ENCODE results near the gene TMEM201.
"Not testable (repeated sequence)": the region's sequence is repeated elsewhere in the genome, so short reads cannot be mapped to it uniquely, and the experiment has no call there.

TMEM201 gene

DNA sequence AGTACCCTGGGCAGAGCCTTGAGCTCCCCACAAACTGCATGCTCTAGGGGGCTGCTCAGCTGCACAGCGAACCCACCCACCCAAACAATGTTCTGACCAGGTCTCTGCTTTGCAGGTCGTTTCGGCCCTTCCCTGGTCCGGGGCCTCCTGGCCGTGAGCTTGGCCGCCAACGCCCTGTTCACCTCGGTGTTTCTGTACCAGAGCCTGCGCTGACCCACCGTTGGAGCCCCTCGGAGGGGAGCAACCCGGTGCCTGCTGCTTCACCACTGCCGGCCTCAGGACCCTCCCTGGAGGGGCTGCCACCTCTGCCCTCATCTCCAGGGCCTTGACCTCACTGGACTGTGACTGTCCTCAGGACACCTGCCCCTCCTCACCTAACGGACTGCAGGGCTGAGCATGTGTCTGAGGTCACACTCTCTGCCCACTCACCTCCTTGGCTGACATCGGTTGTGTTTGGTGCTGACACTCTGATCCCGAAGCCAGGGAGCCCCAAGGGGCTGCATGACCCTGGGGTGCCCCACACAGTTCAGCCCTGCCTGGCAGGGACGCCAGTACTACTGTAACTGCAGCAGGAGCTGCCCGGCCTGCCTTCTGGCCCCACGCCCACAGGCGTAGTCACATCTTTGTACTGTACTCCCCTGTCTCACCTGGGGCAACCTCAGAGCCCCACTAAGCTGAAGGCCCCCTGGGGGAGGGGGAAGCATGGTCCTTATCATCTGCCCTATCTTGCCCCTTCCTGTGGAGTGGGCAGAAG lies 24.3 kb downstream of the TMEM201 start:
- DNase-seq (ENCODE audit: low read depth) = no peak
- H3K4me3 ChIP-seq (replicated peaks; ENCODE audit: low read depth, low read length) = no peak overlapping the region
- TF ChIP-seq CTCF (IDR thresholded peaks at IDR 0.05; ENCODE audit: low read length, missing control alignments) = no peak

GRCh38 chr1:9613625-9614299 lies 25.1 kb downstream of the TMEM201 start:
- H3K4me3 ChIP-seq (replicated peaks; ENCODE audit: low read depth, low read length) = no peak overlapping the region
- no peak for TF ChIP-seq CTCF (IDR thresholded peaks at IDR 0.05; ENCODE audit: low read length, missing control alignments)
- DNase-seq (ENCODE audit: low read depth) = no peak

DNA sequence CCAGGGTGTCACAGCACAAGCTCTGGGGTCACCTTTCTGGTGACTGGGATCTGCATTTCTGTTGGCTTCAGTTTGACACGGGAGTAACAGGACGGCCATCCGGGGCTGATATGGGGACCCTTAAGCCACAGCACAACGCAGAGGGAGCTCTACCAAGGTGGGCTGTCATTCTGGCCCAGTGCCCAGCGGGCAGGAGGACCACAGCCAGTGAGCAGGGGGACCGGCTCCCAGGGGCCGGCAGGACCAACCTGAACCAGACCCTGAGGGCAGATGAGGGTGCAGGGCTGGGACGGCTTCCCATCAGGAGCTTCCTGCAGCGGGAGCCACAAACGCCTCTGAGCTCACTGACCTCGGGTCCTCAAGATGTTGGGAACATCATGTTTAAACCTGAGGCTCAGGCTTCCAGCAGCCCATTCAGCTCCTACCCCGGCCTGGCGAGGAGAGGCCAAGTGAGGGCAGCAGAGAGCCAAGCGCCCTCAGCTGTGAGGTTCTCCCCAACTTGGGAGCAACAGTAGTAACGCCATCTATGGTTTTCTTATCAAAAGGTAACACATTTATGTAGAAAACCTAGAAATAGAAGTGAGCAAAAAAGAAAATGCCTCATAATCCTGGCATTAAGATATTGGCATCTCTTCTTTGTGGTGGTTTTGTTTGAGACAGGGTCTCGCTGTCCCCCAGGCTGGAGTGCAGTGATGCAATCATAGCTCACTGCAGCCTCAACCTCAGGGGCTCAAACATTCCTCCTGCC lies 26.8 kb downstream of the TMEM201 start:
- peak; percentile 73 for TF ChIP-seq CTCF (IDR thresholded peaks at IDR 0.05; ENCODE audit: low read length, missing control alignments)
- DNase-seq (ENCODE audit: low read depth) = peak; percentile 42
- H3K4me3 ChIP-seq (replicated peaks; ENCODE audit: low read depth, low read length) = no peak overlapping the region

DNA sequence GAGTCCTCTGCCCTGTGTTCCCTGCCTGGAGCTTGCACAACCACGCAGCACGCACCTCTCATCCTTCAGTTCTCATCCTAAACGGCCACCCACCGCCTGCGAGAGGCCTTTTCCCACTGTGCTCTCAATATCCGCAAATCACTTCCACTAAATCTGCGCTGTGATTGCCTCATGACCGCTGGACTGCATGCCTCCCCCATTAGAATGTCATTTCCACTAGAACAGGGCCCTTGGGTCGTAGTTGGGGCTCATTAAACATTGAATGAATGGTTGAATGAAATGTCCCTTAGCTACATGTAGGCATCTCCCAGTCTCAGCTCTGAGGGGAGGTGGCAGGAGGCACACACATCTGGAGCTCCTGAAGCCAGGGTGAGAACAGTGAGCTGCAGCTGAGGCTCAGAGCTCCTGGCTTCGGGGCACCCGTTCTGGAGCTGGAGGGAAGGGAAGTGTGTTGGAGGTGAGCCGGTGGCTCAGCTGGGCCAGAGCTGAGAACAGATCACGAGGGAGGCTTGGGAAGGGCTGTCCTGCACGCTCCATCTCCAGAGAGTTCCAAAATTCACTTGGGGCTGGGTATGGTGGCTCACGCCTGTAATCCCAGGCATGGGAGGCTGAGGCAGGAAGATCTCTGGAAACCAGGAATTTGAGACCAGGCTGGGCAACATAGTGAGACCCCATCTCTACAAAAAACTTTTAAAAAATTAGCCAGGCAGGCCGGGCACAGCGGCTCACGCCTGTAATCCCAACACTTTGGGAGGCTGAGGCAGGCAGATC lies 30.4 kb downstream of the TMEM201 start:
- TF ChIP-seq CTCF (IDR thresholded peaks at IDR 0.05; ENCODE audit: low read length, missing control alignments) = no peak
- DNase-seq (ENCODE audit: low read depth) = no peak
- H3K4me3 ChIP-seq (replicated peaks; ENCODE audit: low read depth, low read length) = no peak overlapping the region

GRCh38 chr1:9621032-9621431 lies 32.3 kb downstream of the TMEM201 start:
- no peak for DNase-seq (ENCODE audit: low read depth)
- no peak for TF ChIP-seq CTCF (IDR thresholded peaks at IDR 0.05; ENCODE audit: low read length, missing control alignments)
- no peak overlapping the region for H3K4me3 ChIP-seq (replicated peaks; ENCODE audit: low read depth, low read length)

DNA sequence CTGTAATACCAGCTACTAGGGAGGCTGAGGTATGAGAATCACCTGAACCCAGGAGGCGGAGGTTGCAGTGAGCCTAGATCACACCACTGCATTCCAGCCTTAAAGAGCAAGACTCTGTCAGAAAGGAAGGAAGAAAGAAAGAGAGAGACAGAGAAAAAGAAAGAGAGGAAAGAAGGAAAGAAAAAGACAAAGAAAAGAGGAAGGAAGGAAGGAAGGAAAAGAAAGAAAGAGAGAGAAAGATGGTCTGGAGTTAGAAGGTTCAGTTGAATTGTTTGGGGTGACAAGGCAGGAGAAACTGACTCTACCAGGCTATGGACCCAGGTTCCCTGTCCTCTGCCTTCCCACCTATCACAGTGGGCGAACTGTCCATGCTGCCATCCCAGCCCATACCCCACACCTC lies 35.4 kb downstream of the TMEM201 start:
- DNase-seq (ENCODE audit: low read depth) = no peak
- no peak overlapping the region for H3K4me3 ChIP-seq (replicated peaks; ENCODE audit: low read depth, low read length)
- TF ChIP-seq CTCF (IDR thresholded peaks at IDR 0.05; ENCODE audit: low read length, missing control alignments) = no peak

DNA sequence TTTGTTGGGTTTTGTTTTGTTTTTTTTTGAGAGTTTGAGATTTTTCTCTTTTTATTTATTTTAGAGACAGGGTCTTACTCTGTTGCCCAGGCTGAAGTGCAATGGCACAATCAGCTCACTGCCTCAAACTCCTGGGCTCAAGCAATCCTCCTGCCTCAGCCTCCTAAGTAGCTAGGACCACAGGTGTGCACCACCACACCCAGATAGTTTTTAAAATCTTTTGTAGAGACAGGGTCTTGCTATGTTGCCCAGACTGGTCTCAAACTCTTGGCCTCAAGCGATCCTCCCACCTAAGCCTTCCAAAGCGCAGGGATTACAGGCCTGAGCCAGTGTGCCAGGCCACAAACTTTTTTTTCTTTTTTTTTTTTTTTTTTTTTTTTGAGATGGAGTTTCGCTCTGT lies 36.3 kb downstream of the TMEM201 start:
- DNase-seq (ENCODE audit: low read depth); H3K4me3 ChIP-seq (replicated peaks; ENCODE audit: low read depth, low read length): not testable (repeated sequence)
